Thyroid gland (tissue), 4 donors: ENCODE results near the gene RTN4.

Experiments
- POLR2A ChIP-seq, 2 donors: fragments of 450-650 bp; IDR thresholded peaks; one replicate each; pipeline ENCODE4 v1.6.1; 2017; ENCODE audit warnings: antibody characterized with exemption in 2 of 2, mild to moderate bottlenecking in 2 of 2, moderate library complexity in 1 of 2
- TF ChIP-seq, protein P1 (sequence below), 6 experiments: fragments of 200-600 bp in 3 of 6; fragments of 450-650 bp in 3 of 6; sonication (generic) in 3 of 6; IDR thresholded peaks; one replicate each; pipeline ENCODE4 v1.5.1; 2016 to 2019; ENCODE audit warnings: antibody characterized with exemption in 6 of 6, mild to moderate bottlenecking in 2 of 6, inconsistent platforms in 1 of 6, moderate library complexity in 1 of 6

- TF ChIP-seq, protein P1, sequence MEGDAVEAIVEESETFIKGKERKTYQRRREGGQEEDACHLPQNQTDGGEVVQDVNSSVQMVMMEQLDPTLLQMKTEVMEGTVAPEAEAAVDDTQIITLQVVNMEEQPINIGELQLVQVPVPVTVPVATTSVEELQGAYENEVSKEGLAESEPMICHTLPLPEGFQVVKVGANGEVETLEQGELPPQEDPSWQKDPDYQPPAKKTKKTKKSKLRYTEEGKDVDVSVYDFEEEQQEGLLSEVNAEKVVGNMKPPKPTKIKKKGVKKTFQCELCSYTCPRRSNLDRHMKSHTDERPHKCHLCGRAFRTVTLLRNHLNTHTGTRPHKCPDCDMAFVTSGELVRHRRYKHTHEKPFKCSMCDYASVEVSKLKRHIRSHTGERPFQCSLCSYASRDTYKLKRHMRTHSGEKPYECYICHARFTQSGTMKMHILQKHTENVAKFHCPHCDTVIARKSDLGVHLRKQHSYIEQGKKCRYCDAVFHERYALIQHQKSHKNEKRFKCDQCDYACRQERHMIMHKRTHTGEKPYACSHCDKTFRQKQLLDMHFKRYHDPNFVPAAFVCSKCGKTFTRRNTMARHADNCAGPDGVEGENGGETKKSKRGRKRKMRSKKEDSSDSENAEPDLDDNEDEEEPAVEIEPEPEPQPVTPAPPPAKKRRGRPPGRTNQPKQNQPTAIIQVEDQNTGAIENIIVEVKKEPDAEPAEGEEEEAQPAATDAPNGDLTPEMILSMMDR (IDR thresholded peaks at IDR 0.05): no peak
- no peak for TF ChIP-seq POLR2A (IDR thresholded peaks at IDR 0.05)
Measured at GRCh38 chr2:54942373-54942772, 107.9 kb downstream of the RTN4 start.
